Measurements from ENCODE around the gene FAM53B.

FAM53B gene

DNA sequence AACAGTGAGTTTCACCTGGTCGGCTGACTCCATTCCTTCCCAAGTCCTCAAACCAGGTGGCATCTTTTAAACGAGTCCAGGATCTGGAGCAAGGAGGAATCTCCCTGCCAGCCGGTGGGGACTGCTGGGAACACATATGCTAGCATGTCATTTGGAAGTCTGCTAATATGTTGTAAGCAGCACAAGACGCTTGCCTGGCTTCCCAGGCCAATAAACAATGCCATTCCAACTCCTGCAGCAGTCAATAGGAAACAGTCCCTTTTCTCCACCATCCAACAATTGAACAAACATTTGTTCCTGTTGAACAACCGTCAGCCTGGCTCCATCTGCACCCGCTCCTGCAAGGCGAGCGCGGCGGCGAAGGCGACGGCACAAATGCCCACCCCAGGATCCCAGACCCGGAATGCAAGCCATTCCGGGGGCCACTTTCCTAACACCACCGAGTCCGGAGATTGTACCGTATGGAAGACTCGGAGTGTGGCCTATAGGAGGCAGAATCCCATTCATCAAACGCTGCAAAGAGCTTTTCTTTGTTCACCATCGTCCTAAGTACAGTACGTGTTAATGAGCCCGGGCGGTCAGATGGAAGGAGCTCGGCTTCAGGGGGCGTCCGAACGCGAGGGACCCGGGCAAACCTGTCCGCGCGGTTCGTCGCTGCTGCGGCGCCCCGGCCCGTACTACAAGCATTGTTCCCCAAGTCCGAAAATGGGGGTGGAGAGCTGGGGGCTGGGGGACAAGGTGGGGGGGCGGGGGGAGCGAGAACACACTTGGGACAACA, 1.6 kb downstream of the FAM53B start:
- DNase-seq (ENCODE audit: low read depth, low spot score): no peak

DNA sequence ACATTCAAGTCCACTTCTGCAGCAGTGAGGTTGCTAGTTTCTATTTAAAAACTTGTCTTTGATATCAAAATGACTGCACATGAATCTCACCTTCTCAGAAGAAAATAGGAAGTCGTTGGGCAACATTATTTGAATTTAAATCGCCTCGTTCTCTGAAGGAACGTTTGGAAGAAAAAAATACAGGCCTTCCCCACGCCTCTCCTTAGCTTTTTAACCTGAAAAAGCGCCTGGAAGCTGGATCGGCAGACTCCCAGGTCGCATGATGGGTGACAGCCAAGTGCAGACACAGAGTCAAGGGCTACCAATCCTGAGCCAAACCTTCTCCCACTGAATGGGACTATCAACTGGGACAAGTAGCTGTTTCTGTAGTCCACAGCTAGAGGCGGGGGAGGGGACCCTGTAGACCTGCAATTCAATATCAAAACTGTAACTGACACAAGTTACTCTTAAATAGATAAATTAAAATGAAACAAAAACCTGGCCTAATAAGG, 2.2 kb downstream of the FAM53B start:
- DNase-seq (ENCODE audit: low read depth, low spot score): no peak

GRCh38 chr10:124741281-124741921, 2.8 kb downstream of the FAM53B start:
- peak; percentile 58 for DNase-seq (ENCODE audit: low read depth, low spot score)

GRCh38 chr10:124740369-124741280, 3.6 kb downstream of the FAM53B start:
- DNase-seq (ENCODE audit: low read depth, low spot score): no peak

- no peak for DNase-seq (ENCODE audit: low read depth, low spot score)
Observed at GRCh38 chr10:124739986-124740368, 4.2 kb downstream of the FAM53B start.

GRCh38 chr10:124739119-124739921, 4.9 kb downstream of the FAM53B start:
- no peak for DNase-seq (ENCODE audit: low read depth, low spot score)

- no peak for DNase-seq (ENCODE audit: low read depth, low spot score)
Observed at GRCh38 chr10:124738441-124738840, 5.7 kb downstream of the FAM53B start.

- no peak for DNase-seq (ENCODE audit: low read depth, low spot score)
Observed at GRCh38 chr10:124737708-124738107, 6.5 kb downstream of the FAM53B start.

DNA sequence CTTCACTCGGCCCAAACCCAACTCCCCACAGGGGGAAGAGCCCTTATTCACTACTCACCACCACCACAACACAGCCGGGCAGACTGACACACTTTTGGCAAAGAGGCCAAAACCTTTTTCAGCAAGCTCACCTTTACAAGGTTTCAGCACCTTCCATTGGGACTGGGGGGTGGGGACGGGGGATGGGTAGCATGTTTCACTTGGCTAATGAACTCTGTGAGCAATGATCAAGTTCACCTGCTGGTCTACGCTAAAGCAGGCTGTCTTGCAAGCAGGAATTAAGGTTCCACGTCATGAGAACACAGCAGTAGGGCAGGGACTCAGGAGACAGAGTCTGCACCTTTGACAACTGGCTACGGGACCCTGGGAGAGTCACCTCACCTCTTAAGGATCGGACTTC, 7.0 kb downstream of the FAM53B start:
- no peak for DNase-seq (ENCODE audit: low read depth, low spot score)

- DNase-seq (ENCODE audit: low read depth, low spot score): peak; percentile 43
Observed at GRCh38 chr10:124736491-124737136, 7.6 kb downstream of the FAM53B start.

DNA sequence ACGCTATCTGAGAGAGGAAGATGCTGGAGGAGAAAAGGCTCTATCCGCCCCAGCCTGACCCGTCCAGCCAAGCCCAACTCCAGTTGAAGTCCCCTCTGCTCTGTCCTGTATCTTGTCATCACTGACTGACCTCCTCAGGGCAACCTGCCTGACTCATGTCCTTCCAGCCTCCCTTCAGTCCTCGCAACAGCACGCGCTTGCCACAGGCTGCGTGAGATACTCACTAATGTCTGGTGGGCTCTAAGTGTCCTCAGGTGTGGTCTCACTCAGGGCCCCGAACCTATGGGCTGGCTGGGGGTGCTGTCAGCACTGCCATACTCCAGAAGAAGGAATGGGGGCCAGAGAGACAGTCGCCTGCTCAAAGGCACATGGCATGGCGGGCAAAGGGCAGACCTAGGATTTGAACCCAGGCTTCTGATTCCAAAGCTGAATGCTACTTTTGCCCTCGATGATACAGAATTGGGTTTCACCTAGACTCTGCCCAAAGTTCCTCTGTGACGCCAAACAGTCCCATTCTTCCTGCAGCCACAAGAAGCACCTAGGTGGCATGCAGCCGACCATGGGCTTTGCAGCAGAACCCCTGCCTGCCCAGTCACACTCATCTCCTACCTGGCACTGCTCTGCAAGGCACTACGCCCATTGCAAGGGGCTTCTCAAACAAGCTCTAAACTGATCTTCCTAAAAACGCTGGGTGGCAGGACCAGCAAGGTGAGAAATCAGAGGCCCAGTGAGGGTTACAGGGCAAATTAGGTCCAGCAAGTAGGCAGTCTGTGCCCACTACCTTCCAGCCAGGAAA, 8.5 kb downstream of the FAM53B start:
- no peak for DNase-seq (ENCODE audit: low read depth, low spot score)

DNA sequence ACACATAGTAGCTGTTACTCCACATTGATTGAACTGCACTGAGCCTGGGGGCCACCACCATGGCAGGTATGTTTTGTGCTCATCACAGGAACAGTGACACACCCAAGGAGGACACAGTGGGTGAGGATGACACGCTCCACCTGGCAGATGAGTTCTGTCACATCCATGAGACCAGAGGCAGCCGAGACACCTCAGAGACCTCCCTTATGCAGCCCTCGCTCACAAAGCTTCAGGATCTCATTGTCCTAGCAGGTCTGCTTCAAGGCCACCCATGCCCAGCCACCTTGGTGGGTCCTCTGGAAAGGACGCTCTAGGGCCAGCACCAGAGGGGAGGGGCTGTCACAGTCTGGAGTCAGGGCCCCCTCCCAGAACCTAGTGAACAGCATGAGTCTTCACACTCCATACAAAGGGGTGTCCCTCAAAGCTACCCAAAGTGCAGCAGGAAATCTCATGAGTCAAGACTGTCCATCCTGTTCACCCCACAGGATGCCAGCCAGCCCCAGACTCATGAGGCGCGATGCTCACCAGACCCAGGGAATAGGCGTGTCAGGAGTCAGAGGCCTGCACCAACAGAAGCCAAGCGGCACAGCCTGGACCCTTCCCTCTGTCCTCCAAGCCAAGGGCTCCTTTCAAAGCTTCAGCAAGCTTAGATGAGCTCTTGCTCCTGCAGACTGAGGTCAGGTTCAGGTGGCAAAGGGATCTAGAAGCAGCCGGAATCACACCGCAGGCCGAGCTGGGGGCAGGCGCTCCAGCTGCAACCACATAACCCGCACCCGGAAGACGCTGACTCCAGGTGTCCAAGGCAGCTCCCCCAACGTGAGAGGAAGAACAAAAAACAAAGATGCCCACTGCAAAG, 9.6 kb downstream of the FAM53B start:
- DNase-seq (ENCODE audit: low read depth, low spot score): no peak

GRCh38 chr10:124733571-124734245, 10.5 kb downstream of the FAM53B start:
- DNase-seq (ENCODE audit: low read depth, low spot score): no peak

DNA sequence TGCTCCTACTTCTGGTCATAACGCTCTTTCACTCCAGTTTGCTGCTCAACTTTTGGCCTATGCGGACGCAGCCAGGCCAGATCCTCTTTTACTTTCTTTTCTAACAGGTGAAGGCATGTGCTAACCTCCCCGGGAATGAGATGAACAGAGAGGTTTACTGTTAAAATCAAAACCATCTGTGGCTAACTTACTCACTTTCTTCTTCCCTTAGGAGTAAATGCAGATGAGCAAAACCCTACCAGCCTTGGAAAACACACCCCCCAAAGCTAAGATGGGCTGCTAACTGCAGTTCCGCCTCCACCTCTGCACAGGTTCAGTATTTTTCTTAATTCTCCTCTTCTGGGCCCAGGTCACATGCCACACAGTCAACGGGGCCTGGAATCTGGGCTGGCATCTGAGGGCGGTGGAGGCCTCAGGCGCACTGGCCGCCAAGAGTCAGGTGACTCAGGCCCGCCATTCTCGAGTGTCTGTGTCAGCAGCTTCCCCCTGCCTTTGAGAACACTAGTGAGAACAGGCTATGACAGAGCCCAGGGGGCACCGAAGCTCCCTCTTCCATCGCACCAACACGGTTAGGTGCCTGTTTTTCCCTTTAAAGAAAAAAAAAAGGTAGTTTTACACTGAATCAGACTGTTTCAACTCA, 11.1 kb downstream of the FAM53B start:
- DNase-seq (ENCODE audit: low read depth, low spot score): no peak

GRCh38 chr10:124731551-124731950, 12.6 kb downstream of the FAM53B start:
- no peak for DNase-seq (ENCODE audit: low read depth, low spot score)

DNA sequence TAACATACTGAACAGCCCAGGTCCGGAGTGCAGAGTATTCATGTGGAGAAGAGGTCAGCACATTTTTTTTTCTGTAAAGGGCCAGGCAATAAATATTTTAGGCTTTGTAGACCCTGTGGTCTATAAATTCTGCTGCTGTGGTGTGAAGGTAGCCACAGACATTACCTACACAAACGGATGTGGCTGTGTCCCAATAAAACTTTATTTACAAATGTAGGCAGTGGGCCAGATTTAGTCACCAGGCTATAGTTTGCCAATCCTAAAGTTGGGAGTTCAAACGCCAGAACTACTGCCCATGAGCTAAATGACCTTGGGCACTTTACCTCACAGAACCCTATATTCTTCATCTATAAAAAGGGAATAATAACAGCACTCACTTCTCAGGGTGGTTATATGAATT, 13.4 kb downstream of the FAM53B start:
- DNase-seq (ENCODE audit: low read depth, low spot score): no peak

- DNase-seq (ENCODE audit: low read depth, low spot score): no peak
Observed at GRCh38 chr10:124728830-124729661, 15.1 kb downstream of the FAM53B start.

Data from smooth muscle cell of the brain vasculature (primary cell).